GM18868 (cell line): ENCODE results near the gene CDH8.

ENCODE experiments used
- ATAC-seq: cut with Tn5 transposase; IDR thresholded peaks from one replicate; pipeline ENCODE4 v1.9.1; 2021; ENCODE audit warnings: mild to moderate bottlenecking, moderate library complexity; ENCODE audit not compliant: unreplicated experiment

The CDH8 gene, protein sequence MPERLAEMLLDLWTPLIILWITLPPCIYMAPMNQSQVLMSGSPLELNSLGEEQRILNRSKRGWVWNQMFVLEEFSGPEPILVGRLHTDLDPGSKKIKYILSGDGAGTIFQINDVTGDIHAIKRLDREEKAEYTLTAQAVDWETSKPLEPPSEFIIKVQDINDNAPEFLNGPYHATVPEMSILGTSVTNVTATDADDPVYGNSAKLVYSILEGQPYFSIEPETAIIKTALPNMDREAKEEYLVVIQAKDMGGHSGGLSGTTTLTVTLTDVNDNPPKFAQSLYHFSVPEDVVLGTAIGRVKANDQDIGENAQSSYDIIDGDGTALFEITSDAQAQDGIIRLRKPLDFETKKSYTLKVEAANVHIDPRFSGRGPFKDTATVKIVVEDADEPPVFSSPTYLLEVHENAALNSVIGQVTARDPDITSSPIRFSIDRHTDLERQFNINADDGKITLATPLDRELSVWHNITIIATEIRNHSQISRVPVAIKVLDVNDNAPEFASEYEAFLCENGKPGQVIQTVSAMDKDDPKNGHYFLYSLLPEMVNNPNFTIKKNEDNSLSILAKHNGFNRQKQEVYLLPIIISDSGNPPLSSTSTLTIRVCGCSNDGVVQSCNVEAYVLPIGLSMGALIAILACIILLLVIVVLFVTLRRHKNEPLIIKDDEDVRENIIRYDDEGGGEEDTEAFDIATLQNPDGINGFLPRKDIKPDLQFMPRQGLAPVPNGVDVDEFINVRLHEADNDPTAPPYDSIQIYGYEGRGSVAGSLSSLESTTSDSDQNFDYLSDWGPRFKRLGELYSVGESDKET

DNA sequence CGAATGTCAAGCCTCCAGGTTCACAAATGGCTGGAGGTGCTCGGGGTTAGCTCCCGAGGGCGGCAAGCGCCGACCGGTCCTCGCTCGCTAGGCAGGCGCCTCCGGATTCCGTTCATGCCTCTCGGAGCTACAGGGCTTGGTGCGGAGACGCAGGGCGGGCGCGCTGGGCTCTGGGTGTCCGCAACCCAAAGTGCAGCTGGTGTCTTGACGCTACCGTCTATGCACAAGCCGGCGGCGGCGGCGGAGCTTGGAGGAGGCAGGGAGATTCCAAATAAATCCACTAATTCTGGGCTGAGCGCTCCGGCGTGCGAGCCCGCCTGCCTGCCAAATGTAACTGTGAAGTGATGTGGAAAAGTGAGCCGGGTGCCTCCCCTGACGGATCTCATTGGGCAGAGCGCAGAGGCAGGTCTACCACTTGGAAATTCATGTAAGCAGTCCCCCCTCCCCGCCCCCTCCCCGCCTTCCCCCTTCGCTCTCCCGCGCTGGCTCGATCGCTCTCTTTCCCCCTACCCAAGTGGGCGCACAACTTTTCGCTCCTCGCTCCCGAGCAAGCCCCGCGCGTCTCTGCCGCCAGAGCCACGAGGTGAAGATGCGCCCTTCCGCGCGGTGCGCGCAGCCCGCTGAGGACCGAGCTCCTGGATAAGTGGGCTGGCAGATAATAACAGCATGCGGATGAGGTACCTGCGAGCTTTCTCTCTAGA is at the start of gene CDH8:
Gene CDH8 (minus strand): TSS at position 338 of the 701 bp plus-strand sequence. CDS start 15,035 bp downstream, outside the sequence.
- no peak for ATAC-seq

DNA sequence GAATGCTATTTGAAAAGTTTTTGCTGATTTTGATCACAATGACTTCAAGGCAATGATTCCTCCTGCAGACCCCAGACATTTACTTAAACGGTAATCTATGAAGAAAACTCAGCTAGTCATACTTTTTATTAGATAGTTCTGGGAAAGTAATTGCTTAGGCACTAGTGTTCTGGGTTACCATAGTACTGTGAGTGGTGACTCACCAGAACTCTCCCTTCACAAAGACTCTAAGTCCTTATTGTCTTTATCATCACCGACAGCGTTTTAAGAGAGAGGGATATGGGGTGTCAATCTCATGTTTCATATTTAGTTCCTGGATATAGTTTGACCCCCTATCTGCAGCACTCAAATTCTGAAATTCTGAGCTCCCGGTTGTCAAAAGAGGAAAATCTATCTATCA is 43.0 kb upstream of the CDH8 start:
- no peak for ATAC-seq

DNA sequence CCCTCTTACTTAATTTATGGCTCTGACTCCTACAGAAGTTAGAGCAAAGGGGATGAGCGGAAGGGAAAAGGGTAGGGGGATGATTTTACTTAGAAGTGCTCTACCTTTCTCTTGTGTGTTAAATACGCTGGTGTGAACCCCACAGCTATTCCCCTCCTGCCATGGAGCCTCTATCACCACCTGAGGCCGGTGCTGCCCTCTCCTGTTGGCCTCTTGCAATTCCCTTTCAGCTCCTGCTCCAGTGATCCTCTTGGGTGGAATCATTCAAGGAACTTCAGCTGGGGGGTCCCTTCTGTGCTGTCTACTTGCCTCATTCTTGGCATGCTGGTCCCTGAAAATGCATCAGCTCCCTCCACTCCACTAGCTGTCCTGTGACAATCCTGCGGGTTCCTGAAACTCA is 41.8 kb upstream of the CDH8 start:
- ATAC-seq, result peak; percentile 59

DNA sequence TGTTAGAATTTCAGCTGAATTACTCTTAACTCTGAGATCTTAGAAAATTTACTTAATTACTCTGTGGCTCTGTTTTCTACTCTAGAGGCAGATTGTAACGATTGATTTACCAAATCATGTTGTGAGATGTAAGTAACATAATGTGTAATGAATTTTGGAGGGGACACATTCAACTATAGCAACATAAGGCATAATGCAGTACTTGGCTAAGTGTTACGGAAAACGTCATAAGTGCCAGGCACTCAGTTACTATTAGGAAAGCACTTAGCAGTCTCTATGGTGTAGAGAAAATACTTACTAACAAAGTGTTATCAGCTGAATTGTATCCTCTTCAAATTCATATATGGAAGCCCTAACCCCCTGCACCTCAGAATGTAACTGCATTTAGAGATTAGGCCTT is 40.6 kb upstream of the CDH8 start:
- ATAC-seq, result no peak

DNA sequence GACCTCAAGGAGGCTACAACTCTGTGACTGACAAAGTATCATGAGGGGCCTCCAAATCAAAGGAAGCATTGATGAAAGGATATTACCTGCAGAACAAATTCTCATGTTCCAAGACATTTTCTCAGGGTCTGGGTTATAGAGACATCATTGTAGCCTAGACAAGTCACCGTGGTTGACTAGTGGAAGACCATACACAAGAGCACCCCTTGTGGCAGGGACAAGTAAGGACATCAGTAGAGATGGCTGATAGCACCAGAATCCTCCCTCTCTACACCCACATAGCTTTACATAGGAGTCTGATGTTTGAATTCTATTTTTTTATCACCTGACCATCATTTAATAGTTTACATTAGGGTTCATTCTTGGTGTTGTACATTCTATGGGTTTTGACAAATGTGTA is 32.5 kb upstream of the CDH8 start:
- ATAC-seq, result peak; percentile 92

DNA sequence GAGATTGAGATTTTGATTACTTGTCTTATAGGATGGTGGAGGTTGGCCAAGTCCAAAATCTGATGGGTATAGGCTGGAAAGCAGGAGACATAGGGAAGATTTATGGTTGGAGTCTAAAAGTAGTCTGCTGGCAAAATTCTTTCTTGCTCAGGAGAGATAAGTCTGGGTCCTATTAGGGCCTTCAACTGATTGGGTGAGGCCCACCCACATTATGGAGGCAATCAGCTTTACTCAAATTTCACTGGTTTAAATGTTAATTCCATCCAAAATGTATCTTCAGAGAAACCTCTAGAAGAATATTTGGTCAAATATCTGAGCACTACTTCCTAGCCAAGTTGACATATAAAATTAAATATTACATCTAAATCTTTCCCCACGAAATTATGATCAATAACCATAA is 31.7 kb upstream of the CDH8 start:
- no peak for ATAC-seq

DNA sequence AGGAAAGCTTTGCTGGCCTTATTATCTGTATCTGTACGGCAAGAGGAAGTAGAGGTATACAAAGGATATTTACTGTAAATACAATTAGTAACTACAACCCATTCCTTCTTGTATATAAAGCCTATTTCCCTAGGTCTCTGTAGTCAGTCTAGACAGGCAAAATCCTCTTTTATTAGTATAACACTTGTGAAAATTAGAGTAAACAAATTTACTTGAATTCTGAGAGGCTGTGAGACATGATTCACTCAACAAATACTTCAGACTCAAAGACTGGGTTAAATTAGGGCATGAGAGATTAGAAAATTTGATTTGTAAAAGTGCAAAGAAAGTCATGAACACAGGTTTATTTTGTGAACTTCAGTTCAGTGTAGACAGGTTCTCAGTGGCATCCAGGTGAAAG is 30.9 kb upstream of the CDH8 start:
- ATAC-seq, result no peak

DNA sequence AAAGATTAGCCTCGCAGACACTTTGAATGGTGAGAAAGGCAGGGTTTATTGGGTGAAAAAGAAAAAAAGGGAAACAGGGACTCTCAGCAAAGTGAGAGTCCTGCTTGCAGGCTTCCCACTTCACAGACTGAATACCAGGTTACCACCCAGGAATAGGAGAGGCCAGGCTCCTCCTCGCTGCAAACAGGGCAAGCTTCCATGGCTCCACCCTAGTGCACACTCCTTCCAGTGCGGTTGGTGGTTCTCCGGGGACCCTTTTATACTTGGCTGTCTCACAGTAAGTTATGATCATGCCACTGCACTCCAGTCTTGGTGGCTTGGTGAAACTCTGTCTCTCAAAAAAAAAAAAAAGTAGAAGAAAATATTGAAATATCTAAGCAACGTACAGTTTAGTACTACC is 30.5 kb upstream of the CDH8 start:
- ATAC-seq, result no peak

DNA sequence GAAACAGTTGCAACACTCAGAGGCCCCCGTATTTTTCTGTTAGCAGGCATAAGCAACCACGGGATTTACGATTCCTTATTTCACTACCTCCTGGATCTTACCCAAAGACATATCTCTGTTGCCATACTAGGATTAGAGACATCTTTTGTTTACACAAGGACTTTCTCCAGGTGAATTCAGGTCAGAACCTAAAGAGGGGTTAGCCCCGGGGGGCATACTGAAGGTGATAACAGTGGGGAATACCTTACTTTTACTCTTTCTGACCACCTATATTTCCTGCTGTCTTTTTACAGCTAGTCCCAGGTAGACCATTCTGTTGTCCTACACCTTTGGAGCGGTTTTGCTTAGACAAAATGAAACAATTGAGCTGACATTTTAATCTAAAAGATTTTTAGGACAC is 27.9 kb upstream of the CDH8 start:
- no peak for ATAC-seq

DNA sequence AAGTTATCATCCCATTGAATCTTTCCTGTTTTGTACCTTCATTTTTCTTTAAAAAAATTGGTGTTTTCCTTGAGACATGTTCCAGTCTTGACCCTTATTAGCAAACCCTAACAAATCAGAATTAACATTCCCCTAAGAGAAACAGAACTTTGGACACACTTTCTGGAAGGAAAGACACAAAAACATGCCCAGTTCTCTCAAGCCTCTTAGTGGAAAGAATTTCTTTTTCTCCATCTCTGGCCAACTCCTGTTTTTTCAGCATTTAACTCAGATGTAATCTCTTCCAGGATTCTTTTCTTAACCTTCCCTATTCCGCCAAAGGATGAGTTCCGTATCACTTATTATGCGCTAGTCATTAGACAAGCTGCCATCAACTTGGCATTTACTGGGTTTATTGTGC is 23.9 kb upstream of the CDH8 start:
- ATAC-seq, result no peak

DNA sequence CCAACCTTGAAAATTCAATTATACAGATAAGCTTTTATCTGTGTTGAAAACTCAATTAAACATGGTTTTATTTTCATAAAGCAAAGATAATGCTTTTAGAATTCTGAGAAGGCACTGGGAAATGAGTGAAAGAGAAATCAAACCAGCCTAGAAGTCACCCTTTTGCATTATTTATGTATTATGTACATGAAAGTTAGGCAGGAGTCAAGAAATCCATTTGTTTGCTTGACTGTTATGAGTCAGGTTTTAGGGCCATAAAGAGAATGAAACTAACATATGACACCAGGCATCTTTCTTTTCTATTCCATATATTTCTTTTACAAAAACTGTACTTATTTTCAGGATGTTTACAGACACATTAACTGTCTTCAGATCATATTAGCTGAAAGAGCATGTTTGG is 23.3 kb upstream of the CDH8 start:
- no peak for ATAC-seq

DNA sequence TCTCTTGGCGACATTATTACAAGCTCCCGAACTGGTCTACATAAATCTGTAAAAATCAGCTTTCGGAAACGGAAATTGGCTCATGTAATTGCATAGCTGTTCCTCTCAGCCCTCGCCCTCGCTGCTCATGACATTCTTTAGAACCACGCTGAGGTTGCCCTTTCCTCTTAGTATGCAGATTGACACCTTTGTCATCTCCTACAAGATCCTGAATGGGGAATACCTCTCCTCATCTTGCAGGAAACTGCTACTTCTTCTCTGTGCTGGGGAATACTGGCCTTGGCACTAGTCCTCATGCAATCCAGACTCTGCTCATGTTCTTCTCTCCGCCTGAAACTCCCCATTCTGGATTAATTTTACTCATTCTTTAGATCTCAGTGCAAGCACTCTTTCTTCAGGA is 22.2 kb upstream of the CDH8 start:
- ATAC-seq, result no peak

DNA sequence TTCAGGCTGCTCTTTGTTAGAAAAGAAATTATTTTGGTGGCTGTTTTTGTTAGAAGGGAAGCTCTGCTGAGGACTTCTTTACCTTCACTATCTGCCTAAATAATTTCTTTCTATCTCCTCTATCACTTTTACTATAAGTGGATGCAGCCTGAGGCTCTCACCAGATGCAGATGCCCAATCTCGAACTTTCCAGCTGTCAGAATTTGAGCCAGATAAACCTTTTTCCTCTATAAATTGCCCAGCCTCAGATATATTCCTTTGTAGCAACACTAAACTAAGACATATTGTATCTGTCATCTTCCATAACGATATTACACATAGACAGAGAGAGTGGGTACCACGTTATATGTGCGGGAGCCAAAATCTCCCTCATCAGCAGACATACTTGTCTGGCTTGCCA is 15.7 kb upstream of the CDH8 start:
- no peak for ATAC-seq

DNA sequence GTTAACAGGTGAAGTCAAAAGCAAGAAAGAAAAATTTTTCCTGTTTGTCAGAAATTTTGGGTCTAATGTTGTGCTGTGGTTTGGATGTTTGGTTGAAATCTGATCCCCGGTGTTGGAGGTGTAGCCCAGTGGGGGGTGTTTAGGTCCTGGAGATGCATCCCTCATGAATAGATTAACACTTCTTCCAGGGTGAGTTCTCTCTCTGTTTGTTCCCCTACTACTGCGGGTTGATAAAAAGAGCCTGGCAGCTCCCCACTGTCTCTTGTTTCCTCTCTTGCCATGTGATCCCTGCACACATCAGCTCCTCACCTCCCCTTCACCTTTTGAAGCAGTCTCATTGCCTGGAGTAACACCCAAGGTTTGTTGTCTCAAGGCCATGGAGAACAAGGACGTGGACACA is 14.6 kb upstream of the CDH8 start:
- ATAC-seq, result no peak

DNA sequence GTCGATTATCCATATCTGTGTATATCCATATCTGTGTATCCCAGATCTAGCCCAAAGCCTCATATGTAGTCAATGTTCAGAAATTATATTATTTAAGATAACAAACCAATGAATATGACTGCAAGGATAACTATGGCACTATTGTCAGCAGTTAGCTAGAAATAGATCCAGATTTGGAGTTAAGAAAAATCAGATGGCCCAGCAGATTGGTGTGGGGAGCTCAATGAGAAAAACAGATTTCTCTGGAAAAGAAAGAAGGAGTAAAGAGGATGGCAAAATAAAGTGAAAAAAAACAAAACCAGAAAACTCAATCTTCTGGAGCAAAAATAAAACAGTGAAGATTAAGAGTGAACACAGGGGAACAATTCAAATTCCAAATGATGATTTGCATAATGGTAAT is 10.6 kb upstream of the CDH8 start:
- ATAC-seq, result no peak

DNA sequence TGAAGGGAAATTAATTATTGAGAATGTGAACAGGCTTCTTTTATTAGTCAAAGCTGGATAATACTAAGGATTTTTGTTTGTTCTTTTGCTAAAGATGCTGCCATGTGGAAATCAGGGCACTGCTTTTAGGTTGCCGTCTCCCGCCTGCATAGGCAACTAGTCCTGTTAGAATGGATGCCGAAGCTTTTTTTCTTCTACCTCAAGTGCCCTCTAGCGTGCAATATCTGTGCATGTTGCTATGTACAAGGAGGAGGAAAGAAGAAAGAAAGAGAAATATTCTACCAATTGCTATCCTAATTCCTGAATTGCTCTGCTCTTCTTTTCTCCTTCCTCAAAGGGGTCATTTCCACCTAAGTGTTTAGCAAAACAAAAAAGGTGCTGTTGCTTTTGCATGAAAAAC is 5.2 kb upstream of the CDH8 start:
- peak; percentile 76 for ATAC-seq

DNA sequence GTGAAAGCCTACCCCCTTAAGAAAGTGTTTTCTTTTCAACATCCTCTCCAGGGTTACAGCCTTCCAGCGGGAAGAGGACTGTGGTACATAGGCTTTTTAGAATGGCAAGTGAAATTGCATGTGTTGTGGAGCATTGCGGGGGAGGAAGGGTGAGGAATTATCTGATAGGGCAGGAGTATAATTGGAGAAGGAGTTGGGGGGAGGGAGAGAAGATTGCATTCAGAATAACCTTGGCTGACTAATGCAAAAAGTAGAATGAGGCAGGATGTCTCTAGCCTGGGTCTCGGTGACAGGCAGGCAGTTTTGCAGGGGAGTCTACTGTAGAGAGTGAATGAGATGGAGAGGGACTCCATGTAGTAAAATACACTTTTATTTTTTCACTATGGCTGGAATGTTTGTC is 2.4 kb upstream of the CDH8 start:
- no peak for ATAC-seq

DNA sequence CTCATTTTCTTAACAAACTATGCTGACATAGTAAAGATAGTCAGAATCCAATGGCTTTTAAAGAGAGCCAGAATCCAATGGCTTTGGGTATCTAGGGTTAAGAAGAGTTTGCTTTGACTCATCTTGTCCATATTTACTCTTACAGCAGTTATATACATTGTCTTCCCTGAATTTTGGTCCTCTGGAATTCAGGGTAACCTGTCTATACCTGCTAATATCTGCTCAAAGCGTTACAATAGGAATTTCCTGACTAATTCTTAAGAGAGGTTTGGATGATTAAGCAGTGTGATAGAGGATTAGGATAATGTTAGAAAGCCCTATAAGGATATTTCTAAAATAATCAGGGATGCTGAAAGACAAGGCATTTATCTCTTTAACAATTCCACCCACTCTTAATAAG is 2.0 kb upstream of the CDH8 start:
- ATAC-seq, result no peak

DNA sequence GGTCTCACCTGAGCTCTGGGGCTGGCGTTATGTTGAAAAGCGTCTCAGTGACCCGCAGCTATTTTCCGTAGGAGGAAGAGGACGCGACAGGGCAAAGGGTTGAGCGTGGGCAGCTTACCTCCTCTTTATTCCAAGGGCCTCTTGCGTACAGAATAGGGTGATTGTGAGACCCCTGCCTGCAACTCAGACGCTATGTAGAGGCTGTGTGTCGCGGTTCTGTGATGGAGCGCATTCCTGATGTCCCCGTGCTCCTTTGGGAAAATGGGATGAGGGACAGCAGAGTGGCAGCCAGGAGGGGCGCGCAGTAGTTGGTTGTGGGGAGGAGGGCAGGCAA is 531 bp upstream of the CDH8 start:
- ATAC-seq, result no peak

DNA sequence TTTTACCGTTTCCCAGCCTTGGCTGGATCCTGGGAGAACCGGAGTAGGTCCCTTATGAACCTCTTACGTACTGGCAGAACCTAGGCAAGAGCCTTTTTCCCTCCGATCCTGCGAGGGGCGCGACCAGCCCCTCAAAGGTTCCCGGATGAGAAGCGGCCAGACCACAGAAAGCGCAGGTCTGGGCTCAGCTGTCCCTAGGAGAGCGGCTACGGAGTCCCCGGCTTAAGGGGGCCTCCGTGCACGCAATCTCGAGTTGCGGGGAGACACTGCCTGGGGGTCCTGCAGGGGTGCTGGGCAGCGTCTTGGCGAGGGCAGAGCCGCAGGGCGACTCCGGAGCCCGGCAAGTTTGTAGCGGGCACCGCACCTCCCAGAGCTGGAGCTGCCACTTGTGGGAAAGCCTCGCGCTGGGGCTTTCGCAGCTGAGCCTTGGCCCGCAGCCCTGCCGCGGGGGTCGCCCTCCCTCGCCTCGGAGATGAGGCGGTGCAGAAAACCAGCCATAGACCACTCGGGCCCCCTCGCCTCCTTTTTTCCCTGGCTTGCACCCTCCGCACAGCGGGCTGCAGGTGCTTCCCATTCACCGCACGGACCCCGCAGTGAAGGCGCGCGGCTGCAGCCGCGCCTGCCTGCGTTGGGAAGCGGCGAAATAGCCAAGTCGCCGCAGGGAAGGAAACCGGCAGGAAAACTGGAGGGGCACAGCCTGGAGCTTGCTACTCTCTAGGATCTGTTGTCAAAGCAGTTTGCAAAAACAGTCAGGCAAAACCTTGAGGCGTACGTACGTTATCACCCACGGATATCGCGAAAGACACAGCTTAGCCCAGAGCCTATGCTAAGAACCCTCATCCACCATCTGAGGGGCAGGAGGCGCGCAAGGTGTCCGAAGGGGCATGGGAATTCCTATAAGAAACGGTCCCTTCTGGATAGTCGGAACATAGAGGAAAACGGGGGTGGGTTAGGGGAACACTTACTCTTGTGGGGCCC is 834 bp downstream of the CDH8 start:
- no peak for ATAC-seq
